Neural progenitor cell (in vitro differentiated cells): Measurements from ENCODE around the gene DNAJA4.

Experiments used
- EZH2 ChIP-seq: fragments of 200-600 bp; sonication (generic); IDR thresholded peaks from 2 replicates; pipeline ENCODE4 v1.6.1; 2017; ENCODE audit warnings: antibody characterized with exemption, mild to moderate bottlenecking, moderate library complexity
- TF ChIP-seq, protein P1 (sequence below): fragments of 200-600 bp; sonication (generic); IDR thresholded peaks from 2 replicates; pipeline ENCODE4 v1.5.1; 2017; ENCODE audit warnings: antibody characterized with exemption, mild to moderate bottlenecking

DNA sequence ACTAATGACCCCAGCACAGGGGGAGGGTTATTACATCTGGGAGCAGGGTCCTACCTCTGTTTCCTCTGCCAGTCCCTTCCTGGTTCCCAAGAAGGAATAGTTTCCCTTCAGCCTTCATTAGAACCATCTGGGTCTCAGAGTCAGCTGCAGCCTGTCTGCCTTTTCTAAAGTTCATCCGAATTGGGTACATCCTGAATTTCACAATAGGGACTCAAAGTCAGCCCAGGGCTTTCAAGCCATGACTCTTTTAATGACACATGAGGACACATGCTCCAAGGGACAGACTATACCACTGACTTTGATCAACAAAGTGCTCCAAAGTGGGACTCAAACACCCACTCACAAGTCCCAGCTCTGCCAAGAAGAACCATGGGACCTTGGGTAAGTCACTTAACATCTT is 63.1 kb downstream of the DNAJA4 start:
- TF ChIP-seq, protein P1, sequence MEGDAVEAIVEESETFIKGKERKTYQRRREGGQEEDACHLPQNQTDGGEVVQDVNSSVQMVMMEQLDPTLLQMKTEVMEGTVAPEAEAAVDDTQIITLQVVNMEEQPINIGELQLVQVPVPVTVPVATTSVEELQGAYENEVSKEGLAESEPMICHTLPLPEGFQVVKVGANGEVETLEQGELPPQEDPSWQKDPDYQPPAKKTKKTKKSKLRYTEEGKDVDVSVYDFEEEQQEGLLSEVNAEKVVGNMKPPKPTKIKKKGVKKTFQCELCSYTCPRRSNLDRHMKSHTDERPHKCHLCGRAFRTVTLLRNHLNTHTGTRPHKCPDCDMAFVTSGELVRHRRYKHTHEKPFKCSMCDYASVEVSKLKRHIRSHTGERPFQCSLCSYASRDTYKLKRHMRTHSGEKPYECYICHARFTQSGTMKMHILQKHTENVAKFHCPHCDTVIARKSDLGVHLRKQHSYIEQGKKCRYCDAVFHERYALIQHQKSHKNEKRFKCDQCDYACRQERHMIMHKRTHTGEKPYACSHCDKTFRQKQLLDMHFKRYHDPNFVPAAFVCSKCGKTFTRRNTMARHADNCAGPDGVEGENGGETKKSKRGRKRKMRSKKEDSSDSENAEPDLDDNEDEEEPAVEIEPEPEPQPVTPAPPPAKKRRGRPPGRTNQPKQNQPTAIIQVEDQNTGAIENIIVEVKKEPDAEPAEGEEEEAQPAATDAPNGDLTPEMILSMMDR: no peak
- TF ChIP-seq EZH2: no peak
